Tibial nerve (tissue), 3 donors: ENCODE data around the gene PPP4R3A.

Experiments used
- CTCF ChIP-seq, 5 experiments: fragments of 200-600 bp in 3 of 5; fragments of 450-650 bp in 2 of 5; sonication (generic) in 3 of 5; IDR thresholded peaks; one replicate each; pipeline ENCODE4 v1.5.1; 2016 to 2019; ENCODE audit warnings: antibody characterized with exemption in 5 of 5, mild to moderate bottlenecking in 3 of 5, moderate library complexity in 2 of 5
- POLR2A ChIP-seq, 2 donors: fragments of 450-650 bp; IDR thresholded peaks; one replicate each; pipeline ENCODE4 v1.6.1; 2017; ENCODE audit warnings: antibody characterized with exemption in 2 of 2, mild to moderate bottlenecking in 2 of 2, moderate library complexity in 2 of 2

- TF ChIP-seq CTCF (IDR thresholded peaks at IDR 0.05) (no peak), POLR2A (IDR thresholded peaks at IDR 0.05) (no peak)
Measured at GRCh38 chr14:91482263-91483013, 27.7 kb downstream of the PPP4R3A start.
